SK-N-SH (cell line): ENCODE results near the gene KCNAB1. TPM values are rescaled to one million over a fixed set of nuclear protein-coding genes. Genes with fewer than 3 reads are reported as not detected.

Experiments
- CTCF ChIA-PET: fragments of 300-600, 350-600 bp; formaldehyde crosslinking; extraction: SDS; loops from one replicate; lab custom pipeline; 2021; lab: Yijun Ruan, JAX
- POLR2A ChIA-PET: fragments of 350-600 bp; sonication (Branson Sonifier 250); formaldehyde crosslinking; extraction: SDS; loops from one replicate; lab custom pipeline; 2020; ENCODE audit warnings: antibody characterized with exemption, inconsistent platforms; lab: Yijun Ruan, JAX
- DNase-seq: peaks from one replicate; pipeline ENCODE4 v3.0.0; 2012
- H2AFZ ChIP-seq: fragments of 200-600 bp; sonication (generic); 2 replicates; pipeline ENCODE4 v1.8.1; 2016; ENCODE audit warnings: antibody characterized with exemption, mild to moderate bottlenecking, low read depth
- H3F3A ChIP-seq: fragments of 200-600 bp; sonication (generic); replicated peaks from 2 replicates; pipeline ENCODE3; 2016; ENCODE audit warnings: antibody characterized with exemption, mild to moderate bottlenecking; ENCODE audit not compliant: insufficient read depth
- H3K27ac ChIP-seq, 2 experiments: fragments of 200-500 bp in 1 of 2; fragments of 200-600 bp in 1 of 2; sonication (Bioruptor generic) in 1 of 2; sonication (generic), shearing (Covaris generic) in 1 of 2; 2 replicates each; pipeline versions ENCODE4 v1.5.1 to v1.6.1; 2014 to 2016; ENCODE audit warnings: low read depth in 2 of 2, inconsistent platforms in 1 of 2, low read length in 1 of 2, mild to moderate bottlenecking in 1 of 2, mixed read lengths in 1 of 2
- H3K27me3 ChIP-seq: fragments of 200-600 bp; sonication (generic), shearing (Covaris generic); 2 replicates; pipeline ENCODE4 v1.6.1; 2016; ENCODE audit warnings: mixed run types; ENCODE audit not compliant: insufficient read depth
- H3K36me3 ChIP-seq, 2 experiments: fragments of 200-500 bp in 1 of 2; fragments of 200-600 bp in 1 of 2; sonication (Bioruptor generic) in 1 of 2; sonication (generic) in 1 of 2; replicated peaks in 1 of 2; 2 replicates each; pipeline versions ENCODE3 to v1.5.1; 2014 to 2016; ENCODE audit warnings: low read length in 1 of 2, mild to moderate bottlenecking in 1 of 2; ENCODE audit not compliant: insufficient read depth in 2 of 2, control insufficient read depth in 1 of 2
- H3K4me1 ChIP-seq, 2 experiments: fragments of 200-500 bp in 1 of 2; fragments of 200-600 bp in 1 of 2; sonication (Bioruptor generic) in 1 of 2; sonication (generic), shearing (Covaris generic) in 1 of 2; 2 replicates each; pipeline versions ENCODE4 v1.5.1 to v1.6.1; 2014 to 2016; ENCODE audit warnings: low read depth in 1 of 2, low read length in 1 of 2, mixed run types in 1 of 2; ENCODE audit not compliant: insufficient read depth in 2 of 2, control insufficient read depth in 1 of 2
- H3K4me2 ChIP-seq: fragments of 200-600 bp; sonication (generic), shearing (Covaris generic); 2 replicates; pipeline ENCODE4 v1.6.1; 2017; ENCODE audit warnings: mixed run types
- H3K4me3 ChIP-seq, 2 experiments: fragments of 200-500 bp in 1 of 2; fragments of 200-600 bp in 1 of 2; sonication (Bioruptor generic) in 1 of 2; sonication (generic), shearing (Covaris generic) in 1 of 2; 2 replicates each; pipeline versions ENCODE4 v1.5.1 to v1.8.1; 2014 to 2016; ENCODE audit warnings: low read depth in 2 of 2, inconsistent platforms in 1 of 2, low read length in 1 of 2, mild to moderate bottlenecking in 1 of 2, mixed read lengths in 1 of 2, moderate library complexity in 1 of 2
- H3K79me2 ChIP-seq: fragments of 200-600 bp; sonication (generic); 2 replicates; pipeline ENCODE4 v1.8.1; 2017; ENCODE audit warnings: mild to moderate bottlenecking; ENCODE audit not compliant: insufficient read depth
- H3K9ac ChIP-seq: fragments of 200-600 bp; sonication (generic); 2 replicates; pipeline ENCODE4 v1.6.1; 2017; ENCODE audit warnings: mixed run types
- H3K9me2 ChIP-seq: fragments of 200-600 bp; sonication (generic); 2 replicates; pipeline ENCODE4 v1.6.1; 2017; ENCODE audit warnings: mixed run types
- H3K9me3 ChIP-seq: fragments of 200-600 bp; sonication (generic); 2 replicates; pipeline ENCODE4 v1.6.1; 2017; ENCODE audit warnings: mixed run types, mild to moderate bottlenecking, moderate library complexity
- H4K20me1 ChIP-seq: fragments of 200-600 bp; sonication (generic); 2 replicates; pipeline ENCODE4 v1.6.1; 2017; ENCODE audit warnings: mild to moderate bottlenecking, mixed run types; ENCODE audit not compliant: insufficient read depth
- FOXM1 ChIP-seq: IDR thresholded peaks from 2 replicates; pipeline ENCODE4 v1.4.0; 2012; ENCODE audit warnings: low read depth, mild to moderate bottlenecking
- GABPA ChIP-seq: IDR thresholded peaks from 2 replicates; pipeline ENCODE4 v1.4.0; 2012; ENCODE audit warnings: low read depth, mild to moderate bottlenecking
- JUND ChIP-seq: IDR thresholded peaks from 2 replicates; pipeline ENCODE4 v1.4.0; 2012
- MEF2A ChIP-seq: IDR thresholded peaks from 2 replicates; pipeline ENCODE4 v1.4.0; 2012; ENCODE audit warnings: low read depth, borderline replicate concordance
- NFIC ChIP-seq: IDR thresholded peaks from 2 replicates; pipeline ENCODE4 v1.4.0; 2012; ENCODE audit warnings: borderline replicate concordance
- NRF1 ChIP-seq: IDR thresholded peaks from 2 replicates; pipeline ENCODE4 v1.6.1; 2012; ENCODE audit warnings: low read depth, mild to moderate bottlenecking, low read length
- REST ChIP-seq: IDR thresholded peaks from 2 replicates; pipeline ENCODE4 v1.6.1; 2012; ENCODE audit warnings: mild to moderate bottlenecking, low read depth, low read length, moderate library complexity
- RXRA ChIP-seq: IDR thresholded peaks from 2 replicates; pipeline ENCODE4 v1.4.0; 2012; ENCODE audit warnings: low read depth, mild to moderate bottlenecking, borderline replicate concordance
- SIN3A ChIP-seq: IDR thresholded peaks from 2 replicates; pipeline ENCODE4 v1.6.1; 2012; ENCODE audit warnings: low read depth, mild to moderate bottlenecking, low read length, moderate library complexity, borderline replicate concordance
- SMC3 ChIP-seq: IDR thresholded peaks from 2 replicates; pipeline ENCODE4 v1.6.1; 2012; ENCODE audit warnings: low read depth, low read length, improper control_type of control experiment
- USF2 ChIP-seq: fragments of 150-350 bp; IDR thresholded peaks from 2 replicates; pipeline ENCODE4 v1.6.1; 2017; ENCODE audit warnings: antibody characterized with exemption, low read length, low read depth, borderline replicate concordance
- WGBS: methylation state at CpG from one replicate; pipeline ENCODE4 v1.1.6; 2017; ENCODE audit warnings: low lambda C conversion rate; 5-methylcytosine and 5-hydroxymethylcytosine counted together
- polyA plus RNA-seq, 3 experiments: library from polyadenylated mRNA; depleted of rRNA; stranded (reverse); fragments of >200 nt; gene quantifications; 2 replicates each; pipeline ENCODE4 v1.2.3, GENCODE V29; 2012

Gene KCNAB1
- polyA plus RNA-seq, 1 of the 3 experiments (the other 2 are of a cell fraction) = 82.1 TPM

- Histone ChIP-seq H3K9me3 (no peaks in the 10 kb centered on the region), H3K27ac (no peak overlapping the region), H3F3A (no peaks in the 10 kb centered on the region), H3K79me2 (no peaks in the 10 kb centered on the region), H2AFZ (no peak overlapping the region), H3K4me2 (no peak overlapping the region), H3K9me2 (no peaks in the 10 kb centered on the region), H3K9ac (no peak overlapping the region), H4K20me1 (no peaks in the 10 kb centered on the region), H3K27me3 (no peaks in the 10 kb centered on the region; the same call in none of the 2 replicates), H3K36me3 (no peaks in the 10 kb centered on the region), H3K4me1 (no peaks in the 10 kb centered on the region), H3K4me3 (no peak overlapping the region)
- no peak for TF ChIP-seq GABPA
- TF ChIP-seq NFIC = no peak
- no peak for TF ChIP-seq FOXM1
- no peak for DNase-seq
- ChIA-PET POLR2A (no interaction called here), CTCF (interaction anchor here (1.0 kb wide), 1 partner anchor 14 kb away, joined by 3 read pairs; no protein-coding TSS in a partner anchor)
- 81% methylated on average over 5 of the region's 5 CpGs for WGBS
Measured at GRCh38 chr3:156107504-156107903, 12.9 kb upstream of the KCNAB1 start.

GRCh38 chr3:156108616-156109015, 11.8 kb upstream of the KCNAB1 start:
- Histone ChIP-seq H3K79me2 (no peaks in the 10 kb centered on the region), H3K9me2 (no peaks in the 10 kb centered on the region), H2AFZ (no peak overlapping the region), H3K4me3 (no peak overlapping the region), H4K20me1 (no peaks in the 10 kb centered on the region), H3K27me3 (no peaks in the 10 kb centered on the region; the same call in none of the 2 replicates), H3K27ac (no peak overlapping the region), H3F3A (no peaks in the 10 kb centered on the region), H3K4me1 (no peaks in the 10 kb centered on the region), H3K9me3 (no peaks in the 10 kb centered on the region), H3K9ac (no peak overlapping the region), H3K4me2 (no peak overlapping the region), H3K36me3 (no peaks in the 10 kb centered on the region)
- 69% methylated on average over 3 of the region's 3 CpGs for WGBS
- POLR2A ChIA-PET = no interaction called here
- no peak for TF ChIP-seq NRF1
- no peak for TF ChIP-seq SMC3
- TF ChIP-seq RXRA = no peak
- TF ChIP-seq SIN3A = no peak
- no peak for TF ChIP-seq JUND
- TF ChIP-seq MEF2A = no peak
- no peak for TF ChIP-seq GABPA
- no peak for TF ChIP-seq REST
- TF ChIP-seq USF2 = no peak
- no peak for DNase-seq
- CTCF ChIA-PET = no interaction called here
